Measurements from ENCODE around the gene CDR2L. TPM values are rescaled to one million over a fixed set of nuclear protein-coding genes. Genes with fewer than 3 reads are reported as not detected.
"Not testable (repeated sequence)": the region's sequence is repeated elsewhere in the genome, so short reads cannot be mapped to it uniquely, and the experiment has no call there.

CDR2L gene
- total and polyA plus RNA-seq, 3 donors from 2014 or later: 16.6 to 39.6 (median 39.5) TPM

DNA sequence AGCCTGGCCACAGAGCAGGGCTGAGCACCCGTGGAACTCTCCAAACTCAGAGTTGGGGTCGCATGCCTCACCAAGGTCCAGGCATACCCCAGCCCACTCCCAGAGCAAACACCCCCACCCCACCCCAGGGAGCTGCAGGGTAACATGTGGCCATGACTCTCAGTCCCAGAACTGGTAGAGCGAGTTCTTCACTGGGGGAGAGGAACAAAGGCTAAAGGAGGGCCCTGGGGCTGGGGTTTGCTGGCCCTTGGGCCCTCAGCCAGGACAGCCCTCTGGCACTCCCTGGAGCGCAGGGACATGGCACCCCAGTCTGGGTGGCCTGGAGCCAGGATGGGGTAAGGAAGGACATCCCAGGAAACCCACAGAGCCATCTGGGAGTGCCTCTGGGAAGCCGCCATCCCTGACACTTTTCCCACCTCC lies 19.1 kb upstream of the CDR2L start:
- Histone ChIP-seq H3K4me1 (peaks cover 13% of the 10 kb centered on the region), H3K4me3 (no peak overlapping the region), H3K9me3 (no peaks in the 10 kb centered on the region), H3K36me3 (ENCODE audit: low read depth, missing control alignments) (no peaks in the 10 kb centered on the region), H3K27me3 (no peaks in the 10 kb centered on the region), H3K27ac (no peak overlapping the region)
- DNase-seq: no peak
- intact Hi-C loops (cut with DNase I; ENCODE audit: low total_unique reads): loop anchor here (10.0 kb wide), 1 partner anchor 146 kb away; no protein-coding TSS in a partner anchor
- TF ChIP-seq, protein P1, sequence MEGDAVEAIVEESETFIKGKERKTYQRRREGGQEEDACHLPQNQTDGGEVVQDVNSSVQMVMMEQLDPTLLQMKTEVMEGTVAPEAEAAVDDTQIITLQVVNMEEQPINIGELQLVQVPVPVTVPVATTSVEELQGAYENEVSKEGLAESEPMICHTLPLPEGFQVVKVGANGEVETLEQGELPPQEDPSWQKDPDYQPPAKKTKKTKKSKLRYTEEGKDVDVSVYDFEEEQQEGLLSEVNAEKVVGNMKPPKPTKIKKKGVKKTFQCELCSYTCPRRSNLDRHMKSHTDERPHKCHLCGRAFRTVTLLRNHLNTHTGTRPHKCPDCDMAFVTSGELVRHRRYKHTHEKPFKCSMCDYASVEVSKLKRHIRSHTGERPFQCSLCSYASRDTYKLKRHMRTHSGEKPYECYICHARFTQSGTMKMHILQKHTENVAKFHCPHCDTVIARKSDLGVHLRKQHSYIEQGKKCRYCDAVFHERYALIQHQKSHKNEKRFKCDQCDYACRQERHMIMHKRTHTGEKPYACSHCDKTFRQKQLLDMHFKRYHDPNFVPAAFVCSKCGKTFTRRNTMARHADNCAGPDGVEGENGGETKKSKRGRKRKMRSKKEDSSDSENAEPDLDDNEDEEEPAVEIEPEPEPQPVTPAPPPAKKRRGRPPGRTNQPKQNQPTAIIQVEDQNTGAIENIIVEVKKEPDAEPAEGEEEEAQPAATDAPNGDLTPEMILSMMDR (IDR thresholded peaks at IDR 0.05): no peak
- no peak for TF ChIP-seq POLR2A (IDR thresholded peaks at IDR 0.05)
- WGBS, 2 donors: 85 to 90% methylated on average over 3 to 5 of the region's 5 CpGs

DNA sequence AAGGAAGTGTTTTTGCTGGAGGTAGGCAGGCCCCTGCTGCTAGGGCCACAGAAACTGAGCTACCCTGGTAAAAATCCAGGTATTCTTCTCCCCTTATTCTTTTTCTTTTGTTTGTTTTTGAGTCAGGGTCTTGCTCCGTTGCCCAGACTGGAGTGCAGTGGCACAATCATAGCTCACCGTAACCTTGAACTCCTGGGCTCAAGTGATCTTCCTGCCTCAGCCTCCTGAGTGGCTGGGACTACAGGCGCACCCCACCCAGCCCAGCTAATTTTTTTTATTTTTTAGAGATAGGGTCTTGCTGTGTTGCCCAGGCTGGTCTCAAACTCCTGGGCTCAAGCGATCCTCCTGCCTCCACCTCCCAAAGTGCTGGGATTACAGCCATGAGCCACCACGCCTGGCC lies 17.9 kb upstream of the CDR2L start:
- peaks cover 13% of the 10 kb centered on the region for H3K4me1 ChIP-seq
- not testable (repeated sequence) for H3K4me3 ChIP-seq; H3K27ac ChIP-seq; H3K36me3 ChIP-seq (ENCODE audit: low read depth, missing control alignments); DNase-seq; H3K27me3 ChIP-seq; H3K9me3 ChIP-seq
- WGBS, 2 donors: 93 to 96% methylated on average over 5 of the region's 5 CpGs
- intact Hi-C loops (cut with DNase I; ENCODE audit: low total_unique reads): loop anchor here (10.0 kb wide), 1 partner anchor 145 kb away; no protein-coding TSS in a partner anchor

DNA sequence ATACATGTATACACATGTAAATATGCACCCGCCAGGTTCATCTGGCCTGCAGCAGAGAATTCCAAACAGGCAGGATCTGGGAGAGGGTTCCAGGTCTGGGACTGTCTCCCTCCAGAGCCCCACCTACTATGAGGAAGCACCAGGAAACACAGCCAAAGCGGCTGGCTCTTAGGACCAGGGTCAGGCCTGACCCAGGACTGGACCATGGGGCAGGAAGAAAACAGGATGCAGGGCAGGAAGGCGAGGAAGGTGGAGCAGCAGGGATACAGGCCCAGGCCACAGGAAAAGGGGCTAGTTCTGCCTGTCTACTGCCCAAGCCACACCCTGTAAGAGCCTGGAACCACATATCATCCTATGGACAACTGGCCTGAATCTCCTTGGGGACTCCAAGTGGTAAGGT lies 17.0 kb upstream of the CDR2L start:
- WGBS, 2 donors: 79 to 80% methylated on average over 2 to 3 of the region's 3 CpGs
- Histone ChIP-seq H3K9me3 (no peaks in the 10 kb centered on the region), H3K27ac (no peak overlapping the region), H3K4me3 (no peak overlapping the region), H3K27me3 (no peaks in the 10 kb centered on the region), H3K4me1 (peaks cover 13% of the 10 kb centered on the region), H3K36me3 (ENCODE audit: low read depth, missing control alignments) (no peaks in the 10 kb centered on the region)
- DNase-seq: no peak
- intact Hi-C loops (cut with DNase I; ENCODE audit: low total_unique reads): no loop called here
- no peak for TF ChIP-seq POLR2A (IDR thresholded peaks at IDR 0.05)
- TF ChIP-seq, protein P1 (IDR thresholded peaks at IDR 0.05): no peak

DNA sequence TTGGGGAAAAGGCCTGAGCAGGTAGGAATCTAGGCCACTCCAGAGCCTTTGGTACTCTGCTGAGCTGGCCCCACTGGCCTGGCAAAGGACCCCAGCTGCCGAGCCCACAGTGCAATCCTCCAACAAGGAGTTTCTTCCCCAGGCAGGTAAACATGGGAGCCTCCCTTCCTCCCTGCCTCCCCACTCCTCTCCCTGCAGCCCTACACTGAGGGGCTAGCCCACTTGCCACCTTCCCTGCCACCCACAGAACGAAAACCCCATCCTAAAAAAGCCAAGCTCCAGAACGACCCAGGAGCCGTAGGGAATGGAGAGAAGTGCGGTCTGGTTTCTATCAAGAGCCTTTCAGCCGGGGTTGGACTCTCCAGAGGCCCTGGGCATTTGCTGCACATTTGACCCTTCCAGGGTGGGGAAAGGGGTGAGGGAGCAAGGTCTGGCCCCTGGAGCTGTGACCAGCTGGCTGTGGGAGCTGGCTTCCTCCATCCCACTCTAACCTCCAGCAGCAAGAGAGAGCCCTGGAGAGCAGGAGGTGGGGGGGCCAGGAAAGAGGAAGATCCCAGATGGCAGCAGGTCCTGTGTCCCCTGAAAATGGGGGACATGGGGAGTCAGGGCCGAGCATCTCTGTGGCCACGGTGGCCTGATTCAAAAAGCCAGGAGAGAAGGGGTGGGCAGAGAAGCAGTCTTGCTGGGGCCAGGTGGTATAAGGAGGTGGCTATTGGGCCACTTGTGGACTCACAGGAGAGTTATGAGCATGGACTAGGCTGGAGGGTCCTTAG lies 16.2 kb upstream of the CDR2L start:
- intact Hi-C loops (cut with DNase I; ENCODE audit: low total_unique reads): no loop called here
- H3K4me3 ChIP-seq: peak overlapping the region in 1 of 2 donors; percentile 74
- no peak overlapping the region for H3K27ac ChIP-seq
- no peaks in the 10 kb centered on the region for H3K9me3 ChIP-seq
- peaks cover 13% of the 10 kb centered on the region for H3K4me1 ChIP-seq
- DNase-seq: no peak
- H3K27me3 ChIP-seq: no peaks in the 10 kb centered on the region
- no peaks in the 10 kb centered on the region for H3K36me3 ChIP-seq (ENCODE audit: low read depth, missing control alignments)
- WGBS, 2 donors: 58 to 82% methylated on average over 8 of the region's 8 CpGs
- no peak for TF ChIP-seq POLR2A (IDR thresholded peaks at IDR 0.05)
- TF ChIP-seq, protein P1 (IDR thresholded peaks at IDR 0.05): no peak

DNA sequence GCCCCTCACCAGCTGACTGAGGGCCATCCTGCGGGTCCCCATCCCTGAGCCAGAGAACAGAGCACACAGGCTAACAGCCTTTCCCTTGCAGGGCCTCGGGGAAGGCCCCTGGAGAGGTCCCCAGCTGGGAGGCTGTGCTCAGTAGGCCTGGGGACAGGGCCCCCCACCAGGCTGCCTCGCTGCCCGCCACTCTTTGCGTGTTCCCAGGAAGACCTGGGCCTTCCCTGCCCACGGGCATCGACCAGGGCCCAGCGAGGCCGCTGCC lies 15.7 kb upstream of the CDR2L start:
- no peaks in the 10 kb centered on the region for H3K27me3 ChIP-seq
- no peaks in the 10 kb centered on the region for H3K36me3 ChIP-seq (ENCODE audit: low read depth, missing control alignments)
- H3K27ac ChIP-seq: no peak overlapping the region
- H3K4me3 ChIP-seq: peak overlapping the region; percentile 53 to 74
- no peak for DNase-seq
- 0 to 14% methylated on average over 3 to 9 of the region's 9 CpGs for WGBS, 2 donors
- no peak for TF ChIP-seq POLR2A (IDR thresholded peaks at IDR 0.05)
- TF ChIP-seq, protein P1 (IDR thresholded peaks at IDR 0.05): no peak
- peaks cover 13% of the 10 kb centered on the region for H3K4me1 ChIP-seq
- no peaks in the 10 kb centered on the region for H3K9me3 ChIP-seq
- intact Hi-C loops (cut with DNase I; ENCODE audit: low total_unique reads): no loop called here
